HG02623 (cell line): ENCODE measurements around the gene CT83.

Experiments
- ATAC-seq: cut with Tn5 transposase; IDR thresholded peaks from one replicate; pipeline ENCODE4 v1.9.1; 2021; ENCODE audit warnings: moderate library complexity; ENCODE audit not compliant: unreplicated experiment

The CT83 gene

GRCh38 chrX:116462822-116463221 is at the start of gene CT83:
CT83 (minus strand) TSS chrX:116462976; CDS start chrX:116462856, 120 bp downstream.
- ATAC-seq: no peak

DNA sequence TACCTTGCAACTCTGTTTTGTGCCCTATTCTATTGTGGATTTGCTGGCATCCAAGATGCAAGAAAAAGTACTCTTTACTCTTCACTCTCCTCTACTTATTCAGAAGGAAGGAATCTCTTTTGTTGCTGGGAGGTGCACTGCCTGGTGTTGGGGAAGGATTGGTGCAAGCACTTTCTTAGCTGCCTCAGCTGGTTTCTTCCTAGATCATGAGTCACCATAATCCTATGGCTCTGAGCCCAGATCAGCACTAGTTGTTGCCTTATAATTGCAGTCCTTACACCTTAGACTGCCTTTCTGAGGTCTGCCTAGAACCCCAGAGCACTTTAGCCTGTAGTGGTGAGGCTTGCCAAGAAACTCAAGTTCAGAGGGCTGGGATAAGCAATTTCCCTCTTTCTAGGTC is 37.0 kb upstream of the CT83 start:
- no peak for ATAC-seq

DNA sequence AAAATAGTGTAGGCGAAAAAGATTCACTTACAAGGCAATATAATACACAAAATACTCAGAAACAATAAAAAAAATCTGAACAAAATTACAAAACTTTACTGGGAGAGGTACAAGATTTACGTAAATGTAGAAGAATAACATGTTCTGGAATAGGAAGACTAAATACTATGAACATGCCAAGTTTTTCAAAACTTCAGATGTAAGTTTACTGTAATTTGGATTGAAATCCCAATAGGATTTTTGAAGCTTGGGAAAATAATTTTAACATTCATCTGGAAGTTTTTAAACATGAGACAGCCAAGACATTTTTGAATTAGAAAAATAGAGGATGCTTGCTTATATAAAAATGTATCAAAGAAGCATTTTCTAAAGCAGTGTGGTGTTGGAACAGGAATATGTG is 30.5 kb upstream of the CT83 start:
- no peak for ATAC-seq

GRCh38 chrX:116490104-116490503 is 27.3 kb upstream of the CT83 start:
- no peak for ATAC-seq

DNA sequence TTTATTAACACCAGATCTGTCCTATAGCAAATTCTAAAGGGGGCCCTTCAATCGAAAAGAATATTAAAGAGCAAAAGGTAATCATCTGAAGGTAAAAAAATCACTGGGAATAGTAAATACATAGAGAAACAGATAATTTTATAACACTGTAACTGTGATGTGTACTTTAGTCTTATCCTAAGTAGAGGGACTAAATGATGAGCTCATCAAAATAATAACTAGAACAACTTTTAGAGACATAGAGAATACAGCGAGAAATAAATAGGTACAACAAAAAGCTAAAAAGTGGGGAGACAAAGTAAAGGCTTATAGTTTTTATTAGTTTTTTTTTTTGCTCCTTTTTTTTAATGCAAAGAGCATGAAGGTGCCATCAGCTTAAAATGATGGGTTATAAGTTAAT is 17.3 kb upstream of the CT83 start:
- no peak for ATAC-seq

DNA sequence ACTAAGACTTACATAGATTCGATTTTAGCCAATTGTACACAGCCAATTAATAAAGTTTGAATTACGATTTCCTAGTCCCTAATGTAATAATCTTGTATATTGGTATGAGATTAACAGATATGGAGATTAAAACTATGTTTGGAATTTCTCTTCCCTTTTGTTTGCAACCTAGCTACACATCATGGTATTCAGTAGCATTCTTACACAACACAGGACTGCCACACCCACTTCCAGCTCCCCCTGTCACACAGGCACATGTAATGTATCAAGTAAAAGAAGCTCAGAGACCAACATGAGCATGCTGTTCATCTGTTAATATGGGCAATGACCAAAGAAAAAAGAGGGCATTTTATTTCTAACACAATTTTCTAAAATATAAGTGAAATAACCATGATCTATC is 13.6 kb downstream of the CT83 start:
- ATAC-seq: no peak

GRCh38 chrX:116436358-116436816 is 26.4 kb downstream of the CT83 start, which contains the start of gene SLC6A14:
SLC6A14 (plus strand) TSS chrX:116436606; CDS start chrX:116436710, 104 bp downstream.
- ATAC-seq: no peak

- no peak for ATAC-seq
These were observed 27.2 kb downstream of the CT83 start for GRCh38 chrX:116435597-116435996.

- no peak for ATAC-seq
These were observed 34.8 kb downstream of the CT83 start for GRCh38 chrX:116427978-116428377.

- ATAC-seq: no peak
These were observed 44.8 kb downstream of the CT83 start for GRCh38 chrX:116417968-116418367.

- ATAC-seq: no peak
These were observed 45.6 kb downstream of the CT83 start for GRCh38 chrX:116417214-116417613.

DNA sequence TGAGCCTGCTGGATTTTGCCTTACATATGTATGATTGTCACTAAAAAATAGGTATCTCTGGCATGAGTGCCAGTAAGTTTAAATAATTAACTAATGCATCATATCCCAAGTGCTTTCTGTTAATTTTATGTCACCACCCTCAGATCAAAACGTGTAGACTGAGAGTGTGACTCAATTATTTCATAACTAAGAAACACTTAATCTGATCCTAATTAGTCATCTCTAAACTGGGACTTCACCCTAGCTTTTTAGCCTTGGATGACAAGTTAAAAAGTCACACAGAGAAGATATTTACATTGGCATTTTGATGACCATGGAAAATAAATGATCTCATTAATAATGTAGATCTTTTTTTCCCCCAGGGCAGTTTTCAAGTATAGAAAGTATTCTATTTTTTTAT is 49.5 kb downstream of the CT83 start:
- no peak for ATAC-seq
